Neural cell (in vitro differentiated cells): ENCODE measurements around the gene MPEG1. TPM values are rescaled to one million over a fixed set of nuclear protein-coding genes. Genes with fewer than 3 reads are reported as not detected.

Source experiments
- H2AFZ ChIP-seq: fragments of 200-600, 300-800 bp; sonication (generic), shearing (Covaris generic); 2 replicates; pipeline ENCODE4 v1.6.0; 2014; ENCODE audit warnings: low read depth, mild to moderate bottlenecking, antibody characterized with exemption, low read length, moderate library complexity
- H3F3A ChIP-seq: fragments of 200-600 bp; shearing (Covaris generic); 2 replicates; pipeline ENCODE4 v1.6.1; 2016; ENCODE audit warnings: mild to moderate bottlenecking, moderate library complexity, mixed read lengths, antibody characterized with exemption, low read length; ENCODE audit not compliant: insufficient read depth, poor library complexity, severe bottlenecking
- H3K27ac ChIP-seq: fragments of 200-600, 300-800 bp; sonication (generic), shearing (Covaris generic); 2 replicates; pipeline ENCODE4 v1.5.1; 2014; ENCODE audit warnings: mild to moderate bottlenecking, low read length, moderate library complexity
- H3K27me3 ChIP-seq: fragments of 300-800, 200-600 bp; sonication (generic), shearing (Covaris generic); 2 replicates; pipeline ENCODE4 v1.6.0; 2014; ENCODE audit warnings: mild to moderate bottlenecking, low read depth, low read length, moderate library complexity; ENCODE audit not compliant: insufficient read depth
- H3K36me3 ChIP-seq: fragments of 300-800, 200-600 bp; sonication (generic), shearing (Covaris generic); 2 replicates; pipeline ENCODE4 v1.5.1; 2014; ENCODE audit warnings: mild to moderate bottlenecking, antibody characterized with exemption, low read length, moderate library complexity; ENCODE audit not compliant: insufficient read depth
- H3K4me2 ChIP-seq: fragments of 300-800, 200-600 bp; sonication (generic), shearing (Covaris generic); 2 replicates; pipeline ENCODE4 v1.6.0; 2014; ENCODE audit warnings: mild to moderate bottlenecking, low read length
- H3K4me3 ChIP-seq: fragments of 300-800, 200-600 bp; sonication (generic), shearing (Covaris generic); 2 replicates; pipeline ENCODE4 v1.5.1; 2014; ENCODE audit warnings: mild to moderate bottlenecking, low read length, moderate library complexity
- H3K79me2 ChIP-seq: fragments of 200-600 bp; shearing (Covaris generic); replicated peaks from 2 replicates; pipeline ENCODE4 v1.6.0; 2014; ENCODE audit warnings: mild to moderate bottlenecking, low read length, moderate library complexity; ENCODE audit not compliant: insufficient read depth
- H3K9ac ChIP-seq: fragments of 300-800, 200-600 bp; sonication (generic), shearing (Covaris generic); 2 replicates; pipeline ENCODE4 v1.6.1; 2016; ENCODE audit warnings: mild to moderate bottlenecking, low read length, mixed read lengths
- H3K9me2 ChIP-seq: fragments of 200-600 bp; shearing (Covaris generic); 2 replicates; pipeline ENCODE4 v1.6.1; 2016; ENCODE audit warnings: mild to moderate bottlenecking, low read length, mixed read lengths; ENCODE audit not compliant: insufficient read depth
- H3K9me3 ChIP-seq: fragments of 200-600, 300-800 bp; sonication (generic), shearing (Covaris generic); 2 replicates; pipeline ENCODE4 v1.6.1; 2016; ENCODE audit warnings: mild to moderate bottlenecking, mixed run types, low read length, moderate library complexity, mixed read lengths
- H4K20me1 ChIP-seq: fragments of 200-600 bp; shearing (Covaris generic); 2 replicates; pipeline ENCODE4 v1.6.1; 2016; ENCODE audit warnings: mild to moderate bottlenecking, mixed run types; ENCODE audit not compliant: insufficient read depth
- MXI1 ChIP-seq: fragments of 450-650 bp; conservative IDR thresholded peaks from 2 replicates; pipeline ENCODE4 v1.6.1; 2014; ENCODE audit warnings: antibody characterized with exemption, mild to moderate bottlenecking; ENCODE audit not compliant: poor library complexity, severe bottlenecking
- POLR2AphosphoS5 ChIP-seq: IDR thresholded peaks from 2 replicates; pipeline ENCODE4 v1.6.1; 2012
- REST ChIP-seq: IDR thresholded peaks from 2 replicates; pipeline ENCODE4 v1.6.1; 2012; ENCODE audit warnings: borderline replicate concordance
- SMC3 ChIP-seq: fragments of 450-650 bp; conservative IDR thresholded peaks from 2 replicates; pipeline ENCODE4 v1.6.1; 2014; ENCODE audit warnings: antibody characterized with exemption, mild to moderate bottlenecking, moderate library complexity; ENCODE audit not compliant: poor library complexity
- TAF1 ChIP-seq: IDR thresholded peaks from 2 replicates; pipeline ENCODE4 v1.6.1; 2012; ENCODE audit warnings: low read depth
- polyA plus RNA-seq: library from polyadenylated mRNA; depleted of rRNA; stranded (reverse); fragments of >200 nt; gene quantifications from 2 replicates; pipeline ENCODE4 v1.2.3, GENCODE V29; 2014
- TF ChIP-seq, protein P1 (sequence below): fragments of 450-650 bp; IDR thresholded peaks from 2 replicates; pipeline ENCODE4 v1.5.1; 2014; ENCODE audit warnings: antibody characterized with exemption, mild to moderate bottlenecking, moderate library complexity; ENCODE audit not compliant: poor library complexity, severe bottlenecking

Gene MPEG1
- polyA plus RNA-seq, 1 donor from 2014 or later, result 0.21 TPM

- Histone ChIP-seq H4K20me1 (no peaks in the 10 kb centered on the region), H3K4me2 (no peak overlapping the region), H2AFZ (no peak overlapping the region), H3K79me2 (no peaks in the 10 kb centered on the region), H3K27ac (no peak overlapping the region), H3F3A (no peaks in the 10 kb centered on the region), H3K9ac (no peak overlapping the region), H3K4me3 (no peak overlapping the region), H3K9me3 (no peaks in the 10 kb centered on the region), H3K36me3 (peaks cover 9% of the 10 kb centered on the region), H3K27me3 (no peaks in the 10 kb centered on the region), H3K9me2 (no peaks in the 10 kb centered on the region)
- TF ChIP-seq TAF1 (no peak), MXI1 (no peak)
Observed at GRCh38 chr11:59204746-59205145, 8.0 kb downstream of the MPEG1 start.

DNA sequence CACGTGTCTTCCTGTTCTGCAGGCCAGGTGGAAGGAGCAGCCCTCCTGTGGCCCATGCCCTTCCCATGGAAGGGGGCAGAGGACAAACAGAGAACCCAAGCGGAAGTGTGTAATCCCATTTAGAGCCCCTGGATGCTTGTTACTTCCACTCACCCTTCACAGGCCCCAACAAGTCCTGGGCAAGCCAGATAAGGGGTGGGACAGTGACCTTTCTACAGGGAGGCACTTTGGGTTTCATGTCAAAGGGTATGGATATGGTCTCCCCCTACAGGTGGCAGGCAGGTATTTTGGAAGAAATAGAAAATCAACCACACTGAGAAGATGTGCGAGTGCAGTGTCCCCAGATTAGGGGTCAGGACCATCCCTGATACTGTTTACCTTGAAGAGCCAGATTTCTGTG, 11.4 kb downstream of the MPEG1 start:
- Histone ChIP-seq H3K36me3 (peaks cover 22% of the 10 kb centered on the region), H3K27ac (no peak overlapping the region)

More for the DNA sequence above, 11.4 kb downstream of the MPEG1 start:
- no peak for TF ChIP-seq POLR2AphosphoS5
- TF ChIP-seq SMC3, result no peak
- TF ChIP-seq, protein P1, sequence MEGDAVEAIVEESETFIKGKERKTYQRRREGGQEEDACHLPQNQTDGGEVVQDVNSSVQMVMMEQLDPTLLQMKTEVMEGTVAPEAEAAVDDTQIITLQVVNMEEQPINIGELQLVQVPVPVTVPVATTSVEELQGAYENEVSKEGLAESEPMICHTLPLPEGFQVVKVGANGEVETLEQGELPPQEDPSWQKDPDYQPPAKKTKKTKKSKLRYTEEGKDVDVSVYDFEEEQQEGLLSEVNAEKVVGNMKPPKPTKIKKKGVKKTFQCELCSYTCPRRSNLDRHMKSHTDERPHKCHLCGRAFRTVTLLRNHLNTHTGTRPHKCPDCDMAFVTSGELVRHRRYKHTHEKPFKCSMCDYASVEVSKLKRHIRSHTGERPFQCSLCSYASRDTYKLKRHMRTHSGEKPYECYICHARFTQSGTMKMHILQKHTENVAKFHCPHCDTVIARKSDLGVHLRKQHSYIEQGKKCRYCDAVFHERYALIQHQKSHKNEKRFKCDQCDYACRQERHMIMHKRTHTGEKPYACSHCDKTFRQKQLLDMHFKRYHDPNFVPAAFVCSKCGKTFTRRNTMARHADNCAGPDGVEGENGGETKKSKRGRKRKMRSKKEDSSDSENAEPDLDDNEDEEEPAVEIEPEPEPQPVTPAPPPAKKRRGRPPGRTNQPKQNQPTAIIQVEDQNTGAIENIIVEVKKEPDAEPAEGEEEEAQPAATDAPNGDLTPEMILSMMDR, result no peak
- no peak for TF ChIP-seq REST
- Histone ChIP-seq H3K27me3 (no peaks in the 10 kb centered on the region), H3K9ac (no peak overlapping the region), H3F3A (no peaks in the 10 kb centered on the region), H3K9me3 (peaks cover 2% of the 10 kb centered on the region), H3K4me3 (no peak overlapping the region), H4K20me1 (no peaks in the 10 kb centered on the region), H3K79me2 (no peaks in the 10 kb centered on the region), H3K9me2 (no peaks in the 10 kb centered on the region), H3K4me2 (no peak overlapping the region), H2AFZ (no peak overlapping the region)
